Fibroblast of skin of left quadriceps (primary cell): ENCODE data around the gene ARID5B.
"Not testable (repeated sequence)": the region's sequence is repeated elsewhere in the genome, so short reads cannot be mapped to it uniquely, and the experiment has no call there.

Source experiments
- DNase-seq, 2 experiments: peaks; one replicate each; pipeline ENCODE4 v3.0.0-alpha.2; 2013; ENCODE audit warnings: low read depth in 2 of 2

The ARID5B gene

DNA sequence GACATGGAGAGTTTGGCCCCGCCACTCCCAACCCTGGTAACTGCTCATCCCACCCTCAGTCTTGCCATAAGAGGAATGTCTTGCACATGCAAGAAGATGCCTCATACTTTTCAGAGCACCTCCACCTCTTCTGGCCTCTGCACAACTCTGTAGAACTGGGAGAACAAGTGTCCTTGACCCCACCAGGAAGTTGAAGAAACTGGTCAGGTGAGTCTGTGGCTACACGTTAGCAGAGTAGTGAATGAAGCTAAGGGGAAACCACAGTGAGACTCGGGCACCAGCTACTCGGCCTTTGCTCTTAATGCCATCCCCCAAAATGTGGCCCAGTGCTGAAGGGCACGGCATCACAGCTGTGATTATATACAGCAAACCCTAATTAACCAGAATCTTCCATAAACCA lies 110.1 kb downstream of the ARID5B start:
- DNase-seq, result no peak

DNA sequence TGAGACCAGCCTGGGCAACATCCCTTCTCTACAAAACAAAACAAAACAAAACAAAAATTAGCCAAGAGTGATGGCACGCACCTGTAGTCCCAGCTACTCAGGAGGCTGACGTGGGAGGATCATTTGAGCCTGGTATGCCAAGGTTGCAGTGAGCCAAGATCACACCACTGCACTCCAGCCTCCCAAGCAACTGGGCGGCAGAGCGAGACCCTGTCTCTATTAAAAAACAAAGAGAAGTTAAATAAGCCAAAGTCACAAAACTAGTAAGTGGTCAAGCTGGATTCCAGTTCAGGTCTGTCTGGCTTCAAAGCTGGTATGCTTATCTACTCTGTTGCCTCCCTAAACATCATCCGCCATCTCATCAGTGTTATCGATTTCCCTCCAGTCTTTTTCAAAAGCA lies 110.8 kb downstream of the ARID5B start:
- no peak for DNase-seq

DNA sequence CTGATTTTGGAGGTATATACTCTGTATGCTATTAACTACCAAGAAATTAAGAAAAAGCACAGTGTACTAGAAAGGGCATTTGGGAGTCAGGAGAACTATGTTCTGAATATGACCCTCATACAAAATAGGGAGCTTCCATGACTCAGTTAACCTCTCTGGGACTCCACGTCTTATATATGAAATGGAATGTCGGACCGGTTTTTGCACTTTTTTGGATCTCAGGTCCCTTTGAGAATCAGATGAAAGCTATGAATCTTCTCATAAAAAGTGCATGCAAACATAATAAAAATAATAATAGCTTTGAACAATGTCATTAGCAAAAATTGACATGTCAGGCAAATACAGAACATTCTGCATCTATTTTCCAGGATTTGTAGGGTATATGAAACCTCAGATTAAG lies 113.0 kb downstream of the ARID5B start:
- DNase-seq, result no peak

DNA sequence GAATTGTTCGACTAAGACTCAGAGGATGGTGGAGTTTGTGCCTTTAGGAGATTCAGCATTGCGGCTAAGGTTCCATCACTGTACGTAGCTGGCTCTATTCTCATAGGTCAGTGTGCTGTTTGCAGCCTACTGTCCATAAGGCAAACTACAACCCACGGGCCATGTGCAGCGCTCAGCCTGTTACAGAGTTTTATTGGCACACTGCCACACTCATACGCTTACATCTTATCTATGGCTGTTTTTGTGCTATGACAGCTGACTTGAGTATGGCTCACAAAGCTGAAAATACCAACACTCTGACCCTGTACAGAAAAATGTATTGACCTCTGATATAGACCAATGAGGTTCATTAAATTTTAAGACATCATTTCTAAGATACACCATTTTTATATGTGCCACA lies 114.5 kb downstream of the ARID5B start:
- DNase-seq, result no peak

DNA sequence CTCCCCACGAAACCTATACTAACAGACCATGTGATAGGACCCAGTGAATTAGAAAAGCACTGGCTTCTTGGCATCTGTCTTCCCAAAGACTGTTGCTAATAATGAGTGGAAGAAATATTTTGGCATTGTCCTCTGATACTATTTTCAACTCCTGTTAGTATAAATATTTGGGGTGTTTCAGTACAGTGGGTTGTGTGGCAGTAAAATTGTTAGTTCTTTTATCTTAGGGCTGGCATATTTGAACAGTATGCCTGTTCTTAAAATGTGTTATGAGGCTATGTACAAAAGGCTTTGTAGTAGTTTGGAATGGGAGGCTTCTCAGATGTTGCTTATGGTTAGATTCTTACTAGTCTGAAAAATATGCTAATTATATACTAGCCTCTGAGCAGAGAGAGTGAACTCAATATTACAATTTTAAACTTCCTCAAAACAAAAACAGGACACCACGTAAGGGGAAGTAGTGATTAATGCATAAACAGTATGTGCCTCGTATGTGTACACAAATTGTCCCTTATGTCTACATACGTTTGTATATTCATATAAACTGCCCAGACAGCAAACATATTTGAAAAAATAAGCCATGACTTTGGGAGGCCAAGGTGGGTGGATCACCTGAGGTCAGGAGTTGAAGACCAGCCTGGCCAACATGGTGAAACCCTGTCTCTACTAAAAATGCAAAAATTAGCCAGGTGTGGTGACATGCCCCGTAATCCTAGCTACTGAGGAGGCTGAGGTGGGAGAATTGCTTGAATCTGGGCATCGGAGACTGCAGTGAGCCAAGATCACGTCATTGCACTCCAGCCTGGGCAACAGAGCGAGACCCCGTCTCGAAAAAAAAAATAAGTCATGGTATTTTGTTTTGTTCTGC lies 115.4 kb downstream of the ARID5B start:
- no peak for DNase-seq

DNA sequence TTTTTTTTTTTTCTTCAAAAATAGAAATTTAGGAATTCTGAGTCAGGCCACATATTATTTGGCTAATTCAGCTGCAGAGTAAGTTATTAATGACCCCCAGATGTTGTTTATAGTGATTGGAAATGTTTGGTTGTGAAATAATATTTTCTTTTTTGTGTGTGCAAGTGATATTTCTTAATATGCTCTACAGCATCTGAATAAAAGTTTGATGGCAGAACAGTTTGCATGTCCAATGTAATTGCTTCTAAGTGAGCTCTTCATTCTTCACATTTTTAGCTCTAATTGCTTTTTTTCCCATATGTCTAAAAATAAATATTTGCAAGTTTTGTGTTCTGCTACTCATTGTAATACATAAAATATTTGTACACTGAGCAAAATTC lies 116.0 kb downstream of the ARID5B start:
- peak in 1 of 2 experiments; percentile 48 for DNase-seq

DNA sequence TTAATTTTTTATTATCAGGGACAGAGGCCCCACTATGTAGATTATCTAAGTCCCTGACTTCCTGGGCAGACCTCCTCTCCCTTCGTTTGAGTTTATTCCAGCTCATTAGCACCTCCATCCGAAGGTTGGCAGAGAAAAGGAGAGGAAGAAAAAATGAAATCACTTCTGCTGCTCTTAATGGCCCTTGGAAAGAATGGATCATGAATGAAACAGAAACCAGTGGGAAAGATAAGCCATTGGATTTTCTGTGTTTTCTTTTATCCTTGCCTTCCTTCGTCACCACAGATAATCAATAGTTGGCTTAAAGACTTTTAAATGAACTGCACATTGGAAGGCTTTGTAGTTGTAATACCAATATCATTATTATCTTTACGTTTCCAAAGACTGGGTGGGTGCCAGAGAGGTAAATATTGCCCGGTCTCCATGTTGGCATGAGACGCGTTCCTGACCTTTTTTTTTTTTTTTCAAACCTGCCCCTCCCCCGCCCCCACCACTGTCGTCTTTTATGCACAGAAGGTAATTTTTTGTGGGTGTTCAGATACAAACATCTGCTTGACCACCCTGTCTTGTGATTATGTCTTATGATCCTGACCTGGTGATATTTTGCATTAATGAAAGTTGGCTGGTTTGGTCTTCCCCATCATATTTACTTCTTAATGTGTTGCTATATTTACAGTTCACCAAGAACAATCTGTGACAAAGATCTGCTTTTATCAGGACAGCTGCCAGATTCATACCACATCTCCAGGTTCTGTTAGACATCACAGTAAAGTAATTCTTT lies 116.8 kb downstream of the ARID5B start:
- DNase-seq, result no peak

DNA sequence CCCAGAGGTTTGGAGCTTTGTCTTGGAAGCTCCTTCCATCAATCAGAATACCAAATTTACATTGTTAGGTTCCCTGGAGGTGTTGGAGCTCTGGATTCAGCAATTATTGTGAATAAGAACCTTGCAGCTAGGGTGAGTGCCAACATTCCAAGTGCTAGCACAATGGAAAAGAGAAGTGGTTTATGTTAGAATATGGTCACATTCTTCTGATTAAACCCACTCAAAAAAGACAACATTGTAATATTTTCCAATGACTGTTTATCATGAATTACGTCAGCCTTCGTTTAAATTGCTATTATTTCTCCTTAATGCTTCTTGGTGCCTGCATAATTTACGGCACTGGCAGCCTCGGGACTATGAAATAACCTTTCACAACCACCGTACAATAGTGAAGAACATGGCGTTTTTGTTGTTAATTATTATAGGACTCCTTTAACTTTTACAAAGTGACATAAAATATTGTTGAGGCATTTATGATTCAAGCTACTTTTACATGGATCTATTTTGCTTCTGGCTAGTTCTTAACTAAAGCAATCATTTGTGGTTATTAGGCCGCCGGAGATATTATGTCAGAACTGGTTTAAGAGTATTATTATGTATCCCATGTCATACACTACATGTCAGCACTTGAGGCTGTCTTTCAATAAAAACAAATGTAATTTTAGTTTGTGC lies 117.7 kb downstream of the ARID5B start:
- DNase-seq, result no peak

DNA sequence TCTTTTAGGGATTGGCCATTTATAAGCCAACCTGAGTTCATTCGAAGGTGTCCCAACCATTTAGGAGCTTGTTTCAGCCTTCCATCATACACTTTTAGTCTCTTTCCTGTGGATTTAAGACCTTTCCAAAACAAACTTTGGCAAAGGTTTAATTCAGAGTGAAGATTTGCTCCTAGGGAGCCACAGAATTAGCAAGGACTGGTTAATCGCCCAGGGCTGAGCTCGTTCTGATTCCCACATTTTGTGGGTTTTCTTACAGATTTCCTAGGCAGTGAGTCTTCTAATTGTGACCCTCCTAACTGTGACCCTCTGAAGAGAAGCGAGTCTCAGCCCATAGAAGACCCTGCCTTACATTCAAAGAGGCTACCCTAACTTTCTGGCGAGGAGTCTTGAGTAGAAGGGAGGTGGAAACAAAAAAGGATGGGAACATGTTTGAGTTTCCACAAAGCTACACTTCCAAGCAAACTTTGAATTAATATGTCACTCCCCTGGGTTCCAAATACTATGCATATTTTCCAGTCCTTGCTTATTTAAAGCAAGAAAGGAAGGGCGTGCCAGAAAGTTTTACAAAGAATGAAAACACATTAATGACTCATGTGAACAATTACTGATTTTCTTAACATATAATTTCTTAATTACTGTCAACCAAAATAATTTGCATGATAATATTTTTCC lies 118.3 kb downstream of the ARID5B start:
- DNase-seq, result no peak

DNA sequence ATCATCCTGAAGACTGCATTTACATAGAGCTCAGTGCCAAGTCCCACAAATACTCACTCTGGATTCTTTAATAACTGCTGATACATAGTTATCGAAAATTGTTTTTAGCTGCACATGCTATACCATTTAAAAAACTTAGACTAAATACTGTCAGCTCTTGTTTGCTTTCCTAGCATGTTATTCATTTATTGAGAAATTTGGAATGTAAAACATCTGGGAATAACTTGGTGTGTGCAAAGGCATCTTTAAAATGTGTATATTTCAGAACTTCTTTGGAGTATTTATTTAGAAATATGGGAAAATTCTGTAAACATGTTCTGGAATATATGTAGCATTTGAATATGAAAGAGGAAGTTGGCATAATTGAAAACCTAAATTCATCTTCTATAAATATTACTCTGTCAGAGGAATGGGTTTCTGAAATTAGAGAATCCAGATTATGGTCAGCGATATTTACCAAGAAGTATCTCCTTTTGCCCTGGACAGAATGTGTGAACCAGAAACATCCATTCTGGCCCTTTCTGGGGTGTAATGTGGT lies 119.7 kb downstream of the ARID5B start:
- DNase-seq, result no peak

DNA sequence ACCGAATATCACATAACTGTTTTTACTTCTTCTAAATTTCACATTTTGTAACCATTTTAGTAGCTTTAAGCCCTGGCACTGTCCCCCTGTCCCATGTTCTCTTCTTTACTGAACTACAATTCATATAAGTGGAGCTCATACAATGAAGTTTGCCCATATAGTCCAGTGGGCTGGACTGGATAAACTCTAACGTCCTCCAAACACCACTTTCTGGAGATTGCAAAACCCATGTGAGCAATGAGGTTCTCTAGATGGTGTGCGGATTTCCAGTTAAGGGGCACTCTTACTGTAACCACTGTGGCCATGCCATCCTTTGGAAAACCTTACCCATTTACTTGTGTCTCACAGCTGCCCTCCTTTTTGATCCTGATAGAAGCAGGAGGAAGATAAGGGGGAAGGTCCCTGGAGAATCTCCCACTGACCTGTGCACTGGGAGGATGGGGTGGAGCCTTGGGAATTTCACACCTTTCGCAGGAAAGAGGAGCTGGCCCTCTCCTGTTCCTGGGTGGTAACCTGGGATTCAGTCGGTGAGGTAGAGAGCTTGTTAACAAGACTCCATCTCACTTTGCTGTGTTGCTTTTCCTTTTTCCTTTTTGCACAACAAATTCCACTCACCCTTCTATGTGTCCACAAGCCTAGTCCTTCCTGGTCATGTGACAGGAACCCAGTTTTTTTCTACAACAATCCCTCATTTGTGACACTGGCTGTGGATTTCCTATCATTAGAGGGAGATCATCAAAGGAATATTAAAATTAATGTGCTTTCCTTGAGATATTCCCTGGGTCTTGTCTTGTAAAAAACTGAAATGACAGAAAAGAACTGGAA lies 120.7 kb downstream of the ARID5B start:
- no peak for DNase-seq

DNA sequence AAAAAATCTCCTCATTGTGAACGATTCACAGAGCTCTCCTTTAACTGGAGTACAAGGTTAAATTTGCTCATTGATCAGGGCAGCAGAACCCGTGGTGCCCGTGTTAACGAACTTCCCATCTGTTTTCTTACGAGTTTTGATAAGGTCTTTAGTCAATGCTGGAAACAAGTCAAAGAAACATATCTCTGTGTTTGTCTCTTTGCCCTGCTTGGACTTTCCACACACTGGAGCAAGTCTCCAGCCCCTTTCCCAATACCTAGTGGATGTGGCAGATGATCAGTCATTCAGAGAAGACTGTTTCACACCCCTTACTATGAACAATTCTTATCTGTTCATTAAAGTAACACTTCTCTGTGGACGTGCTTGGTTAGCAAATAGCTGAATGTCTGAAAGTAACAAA lies 121.3 kb downstream of the ARID5B start:
- DNase-seq, result no peak

DNA sequence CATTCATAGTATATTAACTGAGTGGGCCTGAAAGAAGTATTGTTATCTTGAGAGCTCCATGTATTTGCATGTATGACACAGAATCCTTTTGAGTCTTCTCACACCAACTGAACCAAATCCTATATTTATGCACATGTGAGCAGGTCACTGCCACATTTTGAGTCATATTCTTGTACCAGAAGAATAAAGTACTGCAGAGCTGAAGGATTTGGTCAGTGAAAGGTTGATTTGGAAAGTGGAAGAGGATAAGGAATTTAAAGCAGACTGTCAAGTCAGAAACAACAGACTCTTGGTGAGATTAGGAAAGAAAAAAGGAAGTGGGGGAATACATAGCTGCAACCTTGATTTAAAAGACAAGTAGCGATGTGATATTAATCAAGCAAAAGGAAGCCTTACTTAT lies 121.8 kb downstream of the ARID5B start:
- DNase-seq, result no peak

DNA sequence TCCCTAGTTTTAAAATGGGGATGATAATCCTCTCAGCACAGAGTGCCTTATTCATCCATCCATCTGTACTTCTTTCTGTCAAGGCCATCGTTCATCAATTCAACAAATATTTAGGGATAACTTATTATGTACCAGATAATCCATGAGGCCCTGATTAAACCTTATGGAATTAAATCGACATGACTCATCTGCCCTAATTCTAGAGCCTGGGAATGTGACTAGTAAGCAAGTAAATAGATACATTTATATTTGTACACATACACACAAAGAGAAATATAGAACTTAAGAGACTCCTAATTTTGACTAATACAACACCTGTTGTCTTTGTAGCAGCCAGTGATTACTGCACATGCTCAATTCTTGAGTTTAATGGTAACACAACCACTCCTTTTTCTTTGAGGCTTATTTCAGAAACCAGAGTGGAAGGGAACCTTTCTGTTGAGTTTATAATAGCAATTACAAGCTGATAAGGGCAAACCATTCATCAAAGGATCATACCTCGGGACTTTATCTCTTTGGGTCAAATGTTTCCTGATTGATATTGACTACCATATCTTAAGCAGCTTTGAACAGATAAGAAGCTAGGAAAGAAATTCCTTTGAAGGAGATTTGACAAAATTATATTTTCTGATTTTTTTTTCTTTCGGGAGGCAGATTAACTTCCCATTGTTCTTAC lies 122.7 kb downstream of the ARID5B start:
- DNase-seq, result no peak

DNA sequence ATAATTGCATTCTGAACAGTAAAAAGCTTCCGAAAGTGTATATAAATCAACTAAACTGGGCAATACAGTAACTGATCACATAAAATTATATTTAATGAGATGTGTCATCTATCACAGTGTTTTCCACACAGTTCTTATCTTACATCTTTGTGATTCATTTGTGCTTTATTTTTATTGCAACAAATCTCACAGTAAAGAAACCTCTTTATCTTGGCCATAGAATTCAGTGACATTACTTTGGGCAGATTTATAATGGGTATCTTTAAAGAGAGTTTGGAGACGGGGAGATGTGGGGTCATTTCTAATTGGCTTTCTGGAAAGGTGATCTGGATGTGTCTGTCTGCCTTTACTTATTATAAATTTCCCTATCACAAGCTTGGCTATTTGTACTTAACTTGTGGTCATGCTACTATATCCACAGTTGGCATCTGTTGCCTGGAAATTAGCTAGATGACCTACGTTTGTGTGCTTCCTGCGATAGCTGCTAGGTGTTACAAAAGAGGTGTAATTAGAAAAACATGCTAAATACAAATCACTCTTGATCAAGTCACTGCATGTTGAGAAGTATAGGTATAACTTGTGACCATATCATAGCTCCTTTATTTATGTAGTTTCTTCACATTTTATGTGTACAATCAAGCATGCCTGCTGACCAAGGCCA lies 123.8 kb downstream of the ARID5B start:
- DNase-seq, result no peak

DNA sequence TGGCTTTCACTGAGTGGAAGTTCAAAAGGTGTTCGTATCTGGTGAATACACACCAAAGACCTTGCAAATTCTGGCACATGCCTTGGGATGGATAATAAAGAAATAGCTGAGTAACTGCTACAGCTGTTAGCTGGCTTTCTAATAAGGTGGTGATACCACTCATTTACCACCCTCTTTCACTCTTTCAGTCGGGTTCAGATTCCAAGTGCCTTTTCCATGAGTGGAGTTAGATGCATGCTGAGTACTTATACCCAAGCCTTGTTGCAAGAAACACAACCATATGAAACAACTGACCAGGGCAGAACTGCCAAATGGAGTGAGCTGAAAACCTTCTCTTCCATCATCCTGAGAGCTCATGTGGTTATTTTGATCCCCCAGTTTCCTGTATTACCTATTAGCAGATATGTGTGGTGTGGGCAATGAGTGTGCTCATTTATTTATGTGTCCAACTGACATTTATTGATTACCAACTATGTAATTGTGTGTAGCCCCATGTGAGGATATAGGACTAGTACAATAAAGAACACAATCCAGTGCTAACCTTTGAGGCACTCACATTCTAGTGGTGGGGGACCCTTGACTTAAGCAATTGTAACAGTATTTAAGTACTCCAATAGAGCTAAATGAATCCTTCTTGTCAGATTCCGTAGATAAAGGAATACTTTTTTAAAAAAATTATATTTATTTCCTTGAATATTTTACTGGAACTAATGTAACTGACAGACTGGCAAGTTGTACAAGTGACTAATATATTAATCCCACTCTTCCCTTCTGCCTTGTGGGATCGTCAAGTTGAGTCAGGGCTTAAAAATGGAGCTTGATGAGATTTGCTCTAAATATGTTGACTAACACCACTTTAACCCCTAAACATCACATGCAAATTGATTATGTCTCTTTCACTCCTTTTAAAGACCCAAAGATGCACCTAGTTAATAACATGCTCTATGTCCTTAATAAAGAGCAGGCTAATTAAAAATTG lies 124.7 kb downstream of the ARID5B start:
- DNase-seq, result no peak

DNA sequence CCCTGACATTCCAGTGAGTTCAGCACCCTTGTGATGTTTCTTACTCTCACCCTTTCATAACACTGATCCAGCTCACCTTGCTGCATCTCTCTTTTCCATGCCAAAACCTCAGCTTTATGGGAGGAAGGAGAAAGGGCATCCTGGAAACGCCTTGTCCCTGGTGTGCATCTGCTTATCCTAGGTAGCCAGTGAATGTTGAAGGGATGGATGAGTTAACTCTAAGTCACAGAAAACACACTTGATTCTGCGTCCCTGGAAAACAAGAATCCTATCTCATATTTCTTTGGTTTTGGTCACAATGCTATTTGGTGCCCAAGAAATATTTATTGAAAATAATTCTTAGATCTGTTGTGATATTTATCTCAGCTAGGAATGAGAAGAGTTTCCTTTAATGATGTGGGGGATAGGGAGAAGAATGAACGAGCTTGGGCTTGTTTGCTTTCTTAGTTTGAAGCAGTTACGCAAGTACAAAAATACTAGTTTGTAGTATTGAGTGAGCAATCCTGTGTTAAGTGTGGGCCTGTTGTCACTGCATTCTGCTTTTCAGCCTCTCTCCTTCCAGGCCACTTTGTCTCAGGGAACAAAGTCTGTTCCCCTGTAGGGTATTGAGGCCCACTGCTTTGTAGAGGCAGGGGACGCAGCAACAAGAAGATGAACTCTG lies 126.5 kb downstream of the ARID5B start:
- no peak for DNase-seq

DNA sequence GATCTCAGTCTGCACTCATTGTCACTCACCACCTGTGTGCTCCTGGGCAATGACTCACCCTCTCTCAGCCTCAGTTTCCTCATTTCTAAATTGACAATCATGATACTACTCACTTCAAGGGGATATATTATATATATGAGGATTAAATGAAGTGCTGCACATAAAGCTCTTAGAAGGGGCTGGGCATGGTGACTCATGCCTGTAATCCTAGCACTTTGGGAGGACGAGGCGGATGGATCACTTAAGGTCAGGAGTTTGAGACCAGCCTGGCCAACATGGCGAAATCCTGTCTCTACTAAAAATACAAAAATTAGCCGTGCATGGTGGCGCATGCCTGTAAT lies 127.0 kb downstream of the ARID5B start:
- not testable (repeated sequence) for DNase-seq
